ENCODE data around the gene DGCR8.

DGCR8 gene

GRCh38 chr22:20079745-20080444 is at the start of gene DGCR8:
Gene DGCR8, plus strand, starts transcription at chr22:20080241. Its CDS starts 5,723 bp downstream, at chr22:20085964.
- peak; percentile 95 for DNase-seq

- DNase-seq, result no peak
These were observed 48.2 kb upstream of the DGCR8 start for GRCh38 chr22:20031732-20032406.

GRCh38 chr22:20032407-20032991 is 47.5 kb upstream of the DGCR8 start:
- no peak for DNase-seq

- no peak for DNase-seq
These were observed 46.9 kb upstream of the DGCR8 start for GRCh38 chr22:20033045-20033706.

GRCh38 chr22:20034143-20034542 is 45.9 kb upstream of the DGCR8 start:
- DNase-seq, result no peak

- no peak for DNase-seq
These were observed 44.5 kb upstream of the DGCR8 start for GRCh38 chr22:20035375-20036083.

- DNase-seq, result no peak
These were observed 44.0 kb upstream of the DGCR8 start for GRCh38 chr22:20036084-20036482.

GRCh38 chr22:20036535-20037392 is 43.3 kb upstream of the DGCR8 start:
- no peak for DNase-seq

- peak; percentile 36 for DNase-seq
These were observed 42.6 kb upstream of the DGCR8 start for GRCh38 chr22:20037419-20037818.

GRCh38 chr22:20038574-20038973 is 41.5 kb upstream of the DGCR8 start:
- no peak for DNase-seq

- DNase-seq, result no peak
These were observed 40.2 kb upstream of the DGCR8 start for GRCh38 chr22:20039683-20040325.

GRCh38 chr22:20040327-20041200 is 39.5 kb upstream of the DGCR8 start:
- DNase-seq, result no peak

- no peak for DNase-seq
These were observed 36.7 kb upstream of the DGCR8 start for GRCh38 chr22:20043057-20043996.

GRCh38 chr22:20043997-20044342 is 36.1 kb upstream of the DGCR8 start:
- DNase-seq, result no peak

- no peak for DNase-seq
These were observed 35.4 kb upstream of the DGCR8 start for GRCh38 chr22:20044495-20045151.

- no peak for DNase-seq
These were observed 33.3 kb upstream of the DGCR8 start for GRCh38 chr22:20046730-20047129.

GRCh38 chr22:20051927-20052308 is 28.1 kb upstream of the DGCR8 start:
- no peak for DNase-seq

GRCh38 chr22:20052309-20053259 is 27.5 kb upstream of the DGCR8 start:
- DNase-seq, result no peak

Data from suppressor macrophage treated with lipopolysaccharide for 4 hours (primary cell).